H1 (cell line): ENCODE results near the gene DNAJB1. TPM values are rescaled to one million over a fixed set of nuclear protein-coding genes. Genes with fewer than 3 reads are reported as not detected.

Source experiments
- ASH2L ChIP-seq: fragments of 200-600, 300-600 bp; sonication (generic); IDR thresholded peaks from one replicate; pipeline ENCODE4 v1.7.1; 2017; ENCODE audit warnings: low read length
- CREB1 ChIP-seq: IDR thresholded peaks from 2 replicates; pipeline ENCODE4 v1.6.1; 2012; ENCODE audit warnings: inconsistent platforms
- CTBP2 ChIP-seq: IDR thresholded peaks from 2 replicates; pipeline ENCODE4 v1.7.0; 2011; ENCODE audit warnings: borderline replicate concordance, mild to moderate bottlenecking, moderate library complexity, mixed read lengths, low read length; ENCODE audit not compliant: insufficient read depth, insufficient read length
- GABPA ChIP-seq: IDR thresholded peaks from 2 replicates; pipeline ENCODE4 v1.6.1; 2011; ENCODE audit warnings: mild to moderate bottlenecking, low read length, moderate library complexity, borderline replicate concordance; ENCODE audit not compliant: insufficient read depth
- JUN ChIP-seq: IDR thresholded peaks from 2 replicates; pipeline ENCODE4 v1.6.1; 2011; ENCODE audit warnings: low read depth, mild to moderate bottlenecking, improper control_type of control experiment, low read length
- KDM5A ChIP-seq: fragments of 200-600 bp; IDR thresholded peaks from 2 replicates; pipeline ENCODE4 v1.7.1; 2012; ENCODE audit warnings: mild to moderate bottlenecking, low read length, inconsistent platforms, mixed read lengths
- MAFK ChIP-seq: IDR thresholded peaks from 2 replicates; pipeline ENCODE4 v1.6.1; 2012; ENCODE audit warnings: low read depth, mild to moderate bottlenecking, improper control_type of control experiment, low read length
- MAX ChIP-seq: IDR thresholded peaks from 2 replicates; pipeline ENCODE4 v1.6.1; 2012; ENCODE audit warnings: inconsistent platforms
- SIN3A ChIP-seq, 2 experiments: IDR thresholded peaks in 1 of 2; conservative IDR thresholded peaks in 1 of 2; 2 replicates each; pipeline ENCODE4 v1.6.1; 2011 to 2012; ENCODE audit warnings: low read length in 2 of 2, improper control_type of control experiment in 1 of 2, low read depth in 1 of 2, mild to moderate bottlenecking in 1 of 2
- SIRT6 ChIP-seq: IDR thresholded peaks from one replicate; pipeline ENCODE4 v1.7.1; 2012; ENCODE audit warnings: low read length, inconsistent platforms
- SP2 ChIP-seq: IDR thresholded peaks from 2 replicates; pipeline ENCODE4 v1.6.1; 2012; ENCODE audit warnings: mild to moderate bottlenecking, low read length, inconsistent platforms
- TAF1 ChIP-seq: IDR thresholded peaks from 2 replicates; pipeline ENCODE4 v1.6.1; 2011; ENCODE audit warnings: mild to moderate bottlenecking, low read depth, low read length
- TBP ChIP-seq: IDR thresholded peaks from 2 replicates; pipeline ENCODE4 v1.6.1; 2011; ENCODE audit warnings: low read depth, low read length, improper control_type of control experiment
- YY1 ChIP-seq: IDR thresholded peaks from 2 replicates; pipeline ENCODE4 v1.6.1; 2011; ENCODE audit warnings: low read depth, mild to moderate bottlenecking, low read length
- polyA plus RNA-seq, 7 experiments: library from polyadenylated mRNA; depleted of rRNA in 3 of 7; stranded (reverse) in 5 of 7; unstranded in 2 of 7; fragments of >200 nt in 5 of 7; fragments of 200-250 nt in 2 of 7; gene quantifications; 1 replicate in 5 of 7; 2 replicates in 1 of 7; 4 replicates in 1 of 7; pipeline versions ENCODE4 v1.2.1 to v1.2.3, GENCODE V29; 2011 to 2013; ENCODE audit warnings: missing spikeins in 2 of 7, mixed read lengths in 2 of 7
- total RNA-seq: library from RNA; stranded (reverse); fragmentation: NEBNext Ultra II Directional; extraction: Animal tissue kit (Norgen Biotek cat#: 25700); gene quantifications from 2 replicates; pipeline ENCODE4 v1.2.1, GENCODE V29; 2021

DNAJB1 gene
- total and polyA plus RNA-seq, 2 of the 8 experiments (the other 6 are each of a cell fraction or from before 2014, with no cell fraction given) = 62.9 to 64.3 TPM

- 0 out of 2 replicates have a peak, but pooled peaks have one; percentile 46 for TF ChIP-seq YY1
- TF ChIP-seq MAFK = 0 out of 2 replicates have a peak, but pooled peaks have one; percentile 6
- no peak for TF ChIP-seq MAX
- no peak for TF ChIP-seq KDM5A
- no peak for TF ChIP-seq CTBP2
- no peak for TF ChIP-seq JUN
- TF ChIP-seq CREB1 = peak; percentile 71
- TF ChIP-seq SIN3A (conservative IDR thresholded peaks at IDR 0.05 in 1 of 2, IDR thresholded peaks at IDR 0.05 in 1 of 2; ENCODE audit: low read depth in 1 of 2, low read length in 2 of 2) = peak in 1 of 2 experiments; percentile 73; a peak in 2 of 4 replicates
- TF ChIP-seq TBP = peak; percentile 36; the same call in 1 of the 2 replicates
- TF ChIP-seq GABPA = peak; percentile 64; the same call in 1 of the 2 replicates
- TF ChIP-seq ASH2L = no peak
- no peak for TF ChIP-seq SP2
- no peak for TF ChIP-seq SIRT6
- TF ChIP-seq TAF1 = peak; percentile 49; the same call in 1 of the 2 replicates
Observed at GRCh38 chr19:14556662-14557188, 38.5 kb upstream of the DNAJB1 start (continued).
